PC-9 (cell line): Measurements from ENCODE around the gene ITGB5. TPM values are rescaled to one million over a fixed set of nuclear protein-coding genes. Genes with fewer than 3 reads are reported as not detected.

Source experiments
- BruUV-seq: library from RNA; stranded (reverse); fragments of 400-500 nt; replicated peaks from 2 replicates; lab custom pipeline; 2021; lab: Mats Ljungman, UMichigan
- CTCF ChIA-PET: fragments of 300-600 bp; sonication (Branson Sonifier 250); formaldehyde crosslinking; loops from one replicate; lab custom pipeline; 2022; ENCODE audit warnings: antibody characterized with exemption; lab: Charles Lee
- POLR2A ChIA-PET: fragments of 300-600 bp; sonication (Branson Sonifier 250); formaldehyde crosslinking; loops from one replicate; lab custom pipeline; 2022; ENCODE audit warnings: antibody characterized with exemption; ENCODE audit not compliant: unreplicated experiment; lab: Charles Lee
- DNase-seq, 2 experiments: peaks; one replicate each; pipeline versions ENCODE4 v3.0.0 to v3.0.0-alpha.2; 2015 to 2022; ENCODE audit warnings: mixed read lengths in 1 of 2
- H2AFZ ChIP-seq: fragments of 200-600 bp; sonication (generic); 2 replicates; pipeline ENCODE4 v1.8.1; 2017; ENCODE audit warnings: antibody characterized with exemption
- H3F3A ChIP-seq: fragments of 200-600 bp; sonication (generic); 2 replicates; pipeline ENCODE4 v1.8.1; 2017; ENCODE audit warnings: antibody characterized with exemption, mild to moderate bottlenecking, low read depth; ENCODE audit not compliant: insufficient read depth
- H3K27ac ChIP-seq: fragments of 200-600 bp; sonication (generic); 2 replicates; pipeline ENCODE4 v1.6.1; 2016; ENCODE audit warnings: mixed run types
- H3K27me3 ChIP-seq: fragments of 200-600 bp; sonication (generic); 2 replicates; pipeline ENCODE4 v1.6.1; 2016; ENCODE audit warnings: low read depth, mixed run types; ENCODE audit not compliant: insufficient read depth
- H3K36me3 ChIP-seq: fragments of 200-600 bp; sonication (generic); 2 replicates; pipeline ENCODE4 v1.6.1; 2016; ENCODE audit warnings: low read depth, mixed run types
- H3K4me1 ChIP-seq: fragments of 200-600 bp; sonication (generic); replicated peaks from 2 replicates; pipeline ENCODE4 v1.6.1; 2016; ENCODE audit warnings: mixed run types; ENCODE audit not compliant: insufficient read depth
- H3K4me2 ChIP-seq: fragments of 200-600 bp; sonication (generic); 2 replicates; pipeline ENCODE4 v1.6.1; 2017; ENCODE audit warnings: mixed run types
- H3K4me3 ChIP-seq: fragments of 200-600 bp; sonication (generic); 2 replicates; pipeline ENCODE4 v1.6.1; 2016; ENCODE audit warnings: mixed run types
- H3K79me2 ChIP-seq: fragments of 200-600 bp; sonication (generic); 2 replicates; pipeline ENCODE4 v1.6.1; 2017; ENCODE audit warnings: low read depth, mixed run types
- H3K9me2 ChIP-seq: fragments of 200-600 bp; sonication (generic); 2 replicates; pipeline ENCODE4 v1.8.1; 2017; ENCODE audit warnings: mild to moderate bottlenecking; ENCODE audit not compliant: insufficient read depth
- H3K9me3 ChIP-seq: fragments of 200-600 bp; sonication (generic); 2 replicates; pipeline ENCODE4 v1.8.1; 2016; ENCODE audit warnings: low read depth; ENCODE audit not compliant: insufficient read depth
- H4K20me1 ChIP-seq: fragments of 200-600 bp; sonication (generic); 2 replicates; pipeline ENCODE4 v1.8.1; 2017; ENCODE audit not compliant: insufficient read depth
- EZH2 ChIP-seq: fragments of 200-600 bp; sonication (generic); IDR thresholded peaks from 2 replicates; pipeline ENCODE4 v1.8.0; 2017; ENCODE audit warnings: antibody characterized with exemption, low read depth
- intact Hi-C: fragments of 100-400 bp; cut with micrococcal nuclease; formaldehyde crosslinking; loops from one replicate; pipeline ENCODE4 v1.10.0; 2022; ENCODE audit not compliant: unreplicated experiment
- total RNA-seq: library from RNA; stranded (reverse); gene quantifications from 2 replicates; pipeline ENCODE4 v1.2.3, GENCODE V29; 2021
- TF ChIP-seq, protein P1 (sequence below): fragments of 200-600 bp; sonication (generic); conservative IDR thresholded peaks from 2 replicates; pipeline ENCODE4 v1.6.1; 2017; ENCODE audit warnings: mixed run types, antibody characterized with exemption, mild to moderate bottlenecking, moderate library complexity

Gene ITGB5
- total RNA-seq, 1 experiment from 2014 or later = 226 TPM

DNA sequence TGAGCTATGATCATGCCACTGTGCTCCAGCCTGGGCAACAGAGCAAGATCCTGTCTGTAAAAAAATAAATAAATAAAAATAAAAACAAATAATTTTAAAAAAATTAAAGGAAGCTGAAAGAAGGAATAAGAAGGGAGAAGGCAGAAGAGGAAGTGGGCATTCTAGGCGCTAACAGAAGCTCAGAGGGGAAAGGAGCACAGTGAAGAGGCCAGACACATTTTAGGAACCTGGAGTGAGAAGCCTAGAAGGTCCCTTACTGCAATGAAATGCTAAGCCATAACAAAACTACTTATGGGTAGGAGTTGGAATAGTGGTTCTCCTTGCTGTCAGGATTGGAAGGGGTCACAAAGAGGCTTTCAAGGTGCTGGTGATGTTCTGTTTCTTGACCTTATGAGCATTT lies 64.0 kb downstream of the ITGB5 start:
- CTCF ChIA-PET = no interaction called here

DNA sequence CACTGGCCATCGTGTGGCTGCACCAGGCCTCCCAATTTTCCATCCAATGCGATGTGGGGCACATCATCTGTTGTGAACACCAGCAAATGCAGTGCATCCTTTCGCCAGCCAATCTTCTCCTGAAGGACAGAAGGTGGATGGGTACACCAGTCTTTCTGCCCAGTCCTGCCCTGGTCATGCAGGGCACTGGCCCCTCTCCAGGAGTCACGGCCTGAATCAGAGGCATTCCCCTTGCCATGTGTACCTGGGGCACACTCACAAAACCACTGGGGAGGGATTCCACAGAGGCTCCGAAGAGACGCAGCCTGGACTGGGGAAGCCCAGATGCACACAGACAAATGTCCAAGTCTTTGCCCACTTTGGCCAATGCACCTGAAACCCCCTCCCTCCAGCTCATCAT lies 65.8 kb downstream of the ITGB5 start:
- Histone ChIP-seq H3K4me2 (no peak overlapping the region), H3K27ac (no peak overlapping the region), H3K36me3 (peaks cover 25% of the 10 kb centered on the region; the same call in 1 of the 2 replicates), H3K27me3 (no peaks in the 10 kb centered on the region), H3K4me1 (peaks cover 36% of the 10 kb centered on the region), H3K4me3 (no peak overlapping the region), H3K79me2 (0 out of 2 replicates have a peak, but pooled peaks cover 11% of the 10 kb centered on the region), H2AFZ (no peak overlapping the region), H3K9me3 (peaks cover 5% of the 10 kb centered on the region; the same call in 1 of the 2 replicates), H3K9me2 (no peaks in the 10 kb centered on the region), H4K20me1 (no peaks in the 10 kb centered on the region), H3F3A (peaks cover 23% of the 10 kb centered on the region)
- DNase-seq = no peak
- intact Hi-C loops = no loop called here
- POLR2A ChIA-PET = no interaction called here
- TF ChIP-seq, protein P1, sequence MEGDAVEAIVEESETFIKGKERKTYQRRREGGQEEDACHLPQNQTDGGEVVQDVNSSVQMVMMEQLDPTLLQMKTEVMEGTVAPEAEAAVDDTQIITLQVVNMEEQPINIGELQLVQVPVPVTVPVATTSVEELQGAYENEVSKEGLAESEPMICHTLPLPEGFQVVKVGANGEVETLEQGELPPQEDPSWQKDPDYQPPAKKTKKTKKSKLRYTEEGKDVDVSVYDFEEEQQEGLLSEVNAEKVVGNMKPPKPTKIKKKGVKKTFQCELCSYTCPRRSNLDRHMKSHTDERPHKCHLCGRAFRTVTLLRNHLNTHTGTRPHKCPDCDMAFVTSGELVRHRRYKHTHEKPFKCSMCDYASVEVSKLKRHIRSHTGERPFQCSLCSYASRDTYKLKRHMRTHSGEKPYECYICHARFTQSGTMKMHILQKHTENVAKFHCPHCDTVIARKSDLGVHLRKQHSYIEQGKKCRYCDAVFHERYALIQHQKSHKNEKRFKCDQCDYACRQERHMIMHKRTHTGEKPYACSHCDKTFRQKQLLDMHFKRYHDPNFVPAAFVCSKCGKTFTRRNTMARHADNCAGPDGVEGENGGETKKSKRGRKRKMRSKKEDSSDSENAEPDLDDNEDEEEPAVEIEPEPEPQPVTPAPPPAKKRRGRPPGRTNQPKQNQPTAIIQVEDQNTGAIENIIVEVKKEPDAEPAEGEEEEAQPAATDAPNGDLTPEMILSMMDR = no peak
- no peak for TF ChIP-seq EZH2
- no TSS peak for BruUV-seq
- CTCF ChIA-PET = no interaction called here

More for the DNA sequence above, 64.0 kb downstream of the ITGB5 start:
- Histone ChIP-seq H3K79me2 (0 out of 2 replicates have a peak, but pooled peaks cover 14% of the 10 kb centered on the region), H2AFZ (no peak overlapping the region), H3K36me3 (peaks cover 30% of the 10 kb centered on the region; the same call in 1 of the 2 replicates), H3K4me2 (no peak overlapping the region), H3K27ac (no peak overlapping the region), H3K4me3 (no peak overlapping the region), H3F3A (peaks cover 31% of the 10 kb centered on the region), H3K9me2 (no peaks in the 10 kb centered on the region), H3K9me3 (peaks cover 5% of the 10 kb centered on the region; the same call in 1 of the 2 replicates), H3K4me1 (peaks cover 43% of the 10 kb centered on the region), H3K27me3 (no peaks in the 10 kb centered on the region), H4K20me1 (no peaks in the 10 kb centered on the region)
- BruUV-seq = no TSS peak
- TF ChIP-seq, protein P1 = no peak
- no peak for TF ChIP-seq EZH2
- intact Hi-C loops = no loop called here
- DNase-seq = no peak
- POLR2A ChIA-PET = no interaction called here

DNA sequence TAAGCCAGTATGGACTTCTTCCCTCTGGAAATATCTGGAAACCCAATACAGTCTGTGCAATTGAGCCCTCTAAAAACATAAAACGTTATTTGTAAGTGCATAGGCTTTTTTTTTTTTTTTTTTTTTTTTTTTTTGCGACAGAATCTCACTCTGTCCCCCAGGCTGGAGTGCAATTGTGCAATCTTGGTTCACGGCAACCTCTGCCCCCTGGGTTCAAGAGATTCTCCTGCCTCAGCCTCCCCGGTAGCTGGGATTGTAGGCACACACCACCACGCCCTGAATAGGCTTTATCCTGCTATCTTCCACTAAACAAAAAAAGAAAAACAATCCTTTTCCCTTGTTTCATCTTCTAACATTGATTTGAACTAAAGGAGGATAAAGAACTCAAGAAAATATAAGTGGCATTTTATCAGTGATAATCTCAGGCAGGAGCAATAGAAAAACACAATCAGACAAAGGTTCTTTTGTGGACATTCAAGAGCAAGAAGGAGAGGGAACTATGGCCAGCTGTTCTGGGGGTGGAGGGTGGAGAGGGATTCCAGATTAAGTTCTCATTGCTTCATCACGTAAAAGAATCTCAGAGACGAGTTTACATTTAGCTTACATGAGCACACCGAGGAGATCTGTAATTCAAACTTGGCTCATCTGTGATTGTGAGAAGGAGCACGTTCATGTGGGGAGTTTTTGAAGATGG lies 68.6 kb downstream of the ITGB5 start:
- Histone ChIP-seq H3K9me2 (no peaks in the 10 kb centered on the region), H2AFZ (no peak overlapping the region), H3K36me3 (peaks cover 24% of the 10 kb centered on the region), H3K9me3 (0 out of 2 replicates have a peak, but pooled peaks cover 3% of the 10 kb centered on the region), H3K27ac (no peak overlapping the region), H3K79me2 (peaks cover 8% of the 10 kb centered on the region; the same call in 1 of the 2 replicates), H3K4me1 (peaks cover 34% of the 10 kb centered on the region), H3K4me2 (no peak overlapping the region), H3K4me3 (no peak overlapping the region), H3F3A (peaks cover 23% of the 10 kb centered on the region), H4K20me1 (no peaks in the 10 kb centered on the region), H3K27me3 (no peaks in the 10 kb centered on the region)
- ChIA-PET POLR2A (no interaction called here), CTCF (no interaction called here)
- intact Hi-C loops = no loop called here
- no peak for DNase-seq
- no peak for TF ChIP-seq EZH2
- TF ChIP-seq, protein P1 = no peak
- BruUV-seq = no TSS peak
